ENCODE results near the gene TMEM240.
"Not testable (repeated sequence)": the region's sequence is repeated elsewhere in the genome, so short reads cannot be mapped to it uniquely, and the experiment has no call there.

The TMEM240 gene

DNA sequence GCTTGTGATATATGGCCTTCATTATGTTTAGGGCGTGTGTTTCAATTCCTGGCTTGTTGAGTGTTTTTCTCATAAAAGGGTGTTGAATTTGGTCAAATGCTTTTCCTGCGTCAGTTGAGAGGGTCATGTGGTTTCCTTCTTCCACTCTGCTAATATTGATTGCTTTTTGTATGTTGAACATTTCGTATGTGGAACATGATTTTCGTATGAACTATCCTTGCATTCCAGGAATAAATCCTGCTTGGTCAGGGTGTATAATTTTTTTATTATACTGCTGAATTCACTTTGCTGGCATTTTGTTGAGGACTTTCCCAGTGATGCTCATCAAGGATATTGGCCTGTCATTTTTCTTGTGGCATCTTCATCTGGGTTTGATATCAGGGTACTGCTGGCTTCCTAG is 33.1 kb downstream of the TMEM240 start:
- no peak overlapping the region for H3K27ac ChIP-seq (ENCODE audit: low read depth, low read length)

GRCh38 chr1:1505801-1506200 is 34.6 kb downstream of the TMEM240 start:
- not testable (repeated sequence) for H4K20me1 ChIP-seq (ENCODE audit: control insufficient read depth, insufficient read depth, low read depth, low read length); H3K4me2 ChIP-seq (ENCODE audit: low read length); H3K9me2 ChIP-seq (replicated peaks; ENCODE audit: control insufficient read depth, low read length); H3F3A ChIP-seq (ENCODE audit: control insufficient read depth, insufficient read depth); H3K36me3 ChIP-seq (ENCODE audit: control insufficient read depth, low read length); H3K79me2 ChIP-seq (ENCODE audit: control insufficient read depth, low read length); H3K9me3 ChIP-seq (ENCODE audit: control insufficient read depth, insufficient read depth, low read length); H3K4me3 ChIP-seq (ENCODE audit: low read length); H3K27me3 ChIP-seq (ENCODE audit: control insufficient read depth, low read length); H3K27ac ChIP-seq (ENCODE audit: low read depth, low read length)
- H3K4me1 ChIP-seq (ENCODE audit: control insufficient read depth, low read length), result peaks cover 18% of the 10 kb centered on the region

More for the DNA sequence above, 33.1 kb downstream of the TMEM240 start:
- Histone ChIP-seq H3K4me3 (ENCODE audit: low read length) (no peak overlapping the region), H3K36me3 (ENCODE audit: control insufficient read depth, low read length) (peaks cover 4% of the 10 kb centered on the region; the same call in 1 of the 2 replicates), H3K4me1 (ENCODE audit: control insufficient read depth, low read length) (peaks cover 22% of the 10 kb centered on the region), H3K9me2 (replicated peaks; ENCODE audit: control insufficient read depth, low read length) (no peaks in the 10 kb centered on the region), H3K4me2 (ENCODE audit: low read length) (no peak overlapping the region), H3K27me3 (ENCODE audit: control insufficient read depth, low read length) (no peaks in the 10 kb centered on the region), H3K9me3 (ENCODE audit: control insufficient read depth, insufficient read depth, low read length) (no peaks in the 10 kb centered on the region), H3F3A (ENCODE audit: control insufficient read depth, insufficient read depth) (peaks cover 7% of the 10 kb centered on the region), H3K79me2 (ENCODE audit: control insufficient read depth, low read length) (peaks cover 16% of the 10 kb centered on the region), H4K20me1 (ENCODE audit: control insufficient read depth, insufficient read depth, low read depth, low read length) (no peaks in the 10 kb centered on the region)
- TF ChIP-seq CTCF (IDR thresholded peaks at IDR 0.05; ENCODE audit: low read depth, low read length, poor library complexity, severe bottlenecking) (no peak), EZH2phosphoT487 (IDR thresholded peaks at IDR 0.05; ENCODE audit: borderline replicate concordance, low read length) (no peak)

- H3K9me2 ChIP-seq (replicated peaks; ENCODE audit: control insufficient read depth, low read length); H3F3A ChIP-seq (ENCODE audit: control insufficient read depth, insufficient read depth); H3K9me3 ChIP-seq (ENCODE audit: control insufficient read depth, insufficient read depth, low read length); H3K36me3 ChIP-seq (ENCODE audit: control insufficient read depth, low read length); H4K20me1 ChIP-seq (ENCODE audit: control insufficient read depth, insufficient read depth, low read depth, low read length); H3K27me3 ChIP-seq (ENCODE audit: control insufficient read depth, low read length); H3K79me2 ChIP-seq (ENCODE audit: control insufficient read depth, low read length): not testable (repeated sequence)
- H3K4me3 ChIP-seq (ENCODE audit: low read length), result peak overlapping the region; percentile 55
- peak overlapping the region; percentile 62 for H3K4me2 ChIP-seq (ENCODE audit: low read length)
- peak overlapping the region; percentile 26; the same call in 1 of the 2 replicates for H3K27ac ChIP-seq (ENCODE audit: low read depth, low read length)
- peaks cover 15% of the 10 kb centered on the region for H3K4me1 ChIP-seq (ENCODE audit: control insufficient read depth, low read length)
Observed at GRCh38 chr1:1505366-1505798, 35.0 kb downstream of the TMEM240 start.

DNA sequence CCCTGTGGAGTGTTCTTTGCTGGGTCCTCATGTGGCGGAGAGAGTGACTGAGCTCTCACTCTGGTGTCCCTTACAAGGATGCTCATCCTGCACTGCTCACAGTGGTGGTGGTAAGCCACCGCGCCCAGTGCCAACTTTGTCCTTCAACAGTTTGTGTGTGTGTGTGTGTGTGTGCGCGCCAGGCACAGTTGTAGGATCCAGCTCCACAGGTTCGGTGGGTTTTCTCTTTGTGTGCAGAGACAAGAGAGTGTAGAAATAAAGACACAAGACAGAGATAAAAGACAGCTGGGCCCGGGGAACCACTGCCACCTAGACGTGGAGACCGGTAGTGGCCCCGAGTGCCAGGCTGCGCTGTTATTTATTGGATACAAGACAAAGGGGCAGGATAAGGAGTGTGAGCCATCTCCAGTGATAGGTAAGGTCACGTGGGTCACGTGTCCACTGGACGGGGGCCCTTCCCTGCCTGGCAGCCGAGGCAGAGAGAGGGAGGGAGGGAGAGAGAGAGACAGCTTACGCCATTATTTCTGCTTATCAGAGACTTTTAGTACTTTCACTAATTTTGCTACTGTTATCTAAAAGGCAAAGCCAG is 35.6 kb downstream of the TMEM240 start:
- Histone ChIP-seq H3K27ac (ENCODE audit: low read depth, low read length) (peak overlapping the region; percentile 26; the same call in 1 of the 2 replicates), H3K4me1 (ENCODE audit: control insufficient read depth, low read length) (peaks cover 13% of the 10 kb centered on the region), H3K4me3 (ENCODE audit: low read length) (peak overlapping the region; percentile 55), H3K4me2 (ENCODE audit: low read length) (peak overlapping the region; percentile 62)
- not testable (repeated sequence) for H3K36me3 ChIP-seq (ENCODE audit: control insufficient read depth, low read length); H3K27me3 ChIP-seq (ENCODE audit: control insufficient read depth, low read length); H4K20me1 ChIP-seq (ENCODE audit: control insufficient read depth, insufficient read depth, low read depth, low read length); H3K79me2 ChIP-seq (ENCODE audit: control insufficient read depth, low read length); H3F3A ChIP-seq (ENCODE audit: control insufficient read depth, insufficient read depth); H3K9me2 ChIP-seq (replicated peaks; ENCODE audit: control insufficient read depth, low read length); H3K9me3 ChIP-seq (ENCODE audit: control insufficient read depth, insufficient read depth, low read length)
- TF ChIP-seq CTCF (IDR thresholded peaks at IDR 0.05; ENCODE audit: low read depth, low read length, poor library complexity, severe bottlenecking), result peak; percentile 73

DNA sequence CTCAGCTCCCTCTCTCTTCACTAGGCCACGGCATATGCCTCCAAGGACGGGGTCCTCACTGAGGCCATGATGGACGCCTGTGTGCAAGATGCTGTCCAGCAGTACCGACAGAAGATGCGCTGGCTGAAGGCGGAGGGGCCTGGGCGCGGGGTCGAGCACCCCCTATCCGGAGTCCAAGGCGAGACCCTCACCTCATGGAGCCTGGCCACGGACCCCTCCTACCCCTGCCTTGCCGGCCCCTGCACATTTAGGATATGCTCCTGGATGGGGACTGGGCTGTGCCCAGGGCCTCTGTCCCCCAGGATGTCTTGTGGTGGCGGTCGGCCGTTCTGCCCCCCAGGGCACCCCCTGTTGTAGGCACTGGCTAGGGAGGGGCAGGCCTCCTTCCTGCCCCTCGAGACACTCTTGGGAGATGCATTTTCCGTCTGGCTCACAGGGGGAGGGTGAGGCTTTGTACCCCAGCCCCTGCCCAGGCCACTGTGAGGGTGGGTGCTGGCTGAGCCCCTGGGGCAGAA is 44.9 kb downstream of the TMEM240 start:
- H3K9me3 ChIP-seq (ENCODE audit: control insufficient read depth, insufficient read depth, low read length); H3F3A ChIP-seq (ENCODE audit: control insufficient read depth, insufficient read depth); H4K20me1 ChIP-seq (ENCODE audit: control insufficient read depth, insufficient read depth, low read depth, low read length); H3K4me2 ChIP-seq (ENCODE audit: low read length); H3K4me1 ChIP-seq (ENCODE audit: control insufficient read depth, low read length); H3K27me3 ChIP-seq (ENCODE audit: control insufficient read depth, low read length); H3K27ac ChIP-seq (ENCODE audit: low read depth, low read length); H3K79me2 ChIP-seq (ENCODE audit: control insufficient read depth, low read length); H3K9me2 ChIP-seq (replicated peaks; ENCODE audit: control insufficient read depth, low read length); H3K4me3 ChIP-seq (ENCODE audit: low read length): not testable (repeated sequence)
- peaks cover 29% of the 10 kb centered on the region for H3K36me3 ChIP-seq (ENCODE audit: control insufficient read depth, low read length)

- H3K27me3 ChIP-seq (ENCODE audit: control insufficient read depth, low read length); H3F3A ChIP-seq (ENCODE audit: control insufficient read depth, insufficient read depth); H3K4me2 ChIP-seq (ENCODE audit: low read length); H4K20me1 ChIP-seq (ENCODE audit: control insufficient read depth, insufficient read depth, low read depth, low read length); H3K27ac ChIP-seq (ENCODE audit: low read depth, low read length); H3K9me3 ChIP-seq (ENCODE audit: control insufficient read depth, insufficient read depth, low read length); H3K9me2 ChIP-seq (replicated peaks; ENCODE audit: control insufficient read depth, low read length); H3K79me2 ChIP-seq (ENCODE audit: control insufficient read depth, low read length); H3K4me3 ChIP-seq (ENCODE audit: low read length); H3K4me1 ChIP-seq (ENCODE audit: control insufficient read depth, low read length): not testable (repeated sequence)
- peaks cover 41% of the 10 kb centered on the region for H3K36me3 ChIP-seq (ENCODE audit: control insufficient read depth, low read length)
Observed at GRCh38 chr1:1494311-1494710, 46.1 kb downstream of the TMEM240 start.

All from DOHH2 (cell line).